GM12878 (cell line): ENCODE measurements around the gene BDNF. TPM values are rescaled to one million over a fixed set of nuclear protein-coding genes. Genes with fewer than 3 reads are reported as not detected.

ENCODE experiments used
- ATAC-seq: fragments of 200-7000 bp; cut with Tn5 transposase; 3 replicates; pipeline ENCODE4 v1.9.1; 2020; ENCODE audit warnings: mild to moderate bottlenecking, moderate library complexity
- BruUV-seq: library from RNA; stranded (reverse); fragments of 400-500 nt; replicated peaks from 2 replicates; lab custom pipeline; 2021; lab: Mats Ljungman, UMichigan
- CTCF ChIA-PET: fragments of 300-600 bp; sonication (Branson Sonifier 250); formaldehyde crosslinking; extraction: SDS; loops from one replicate; lab custom pipeline; 2021; ENCODE audit warnings: inconsistent platforms; lab: Yijun Ruan, JAX
- POLR2A ChIA-PET: fragments of 350-600 bp; formaldehyde crosslinking; extraction: SDS; loops from one replicate; lab custom pipeline; 2021; ENCODE audit warnings: inconsistent platforms; lab: Charles Lee
- RAD21 ChIA-PET: fragments of 300-600 bp; sonication (Branson Sonifier 250); formaldehyde crosslinking; loops from one replicate; lab custom pipeline; 2023; ENCODE audit warnings: antibody characterized with exemption; ENCODE audit not compliant: unreplicated experiment; lab: Charles Lee
- SMC1A ChIA-PET: fragments of 300-600 bp; sonication (Branson Sonifier 250); formaldehyde crosslinking; loops from one replicate; lab custom pipeline; 2023; ENCODE audit not compliant: unreplicated experiment, uncharacterized antibody; lab: Charles Lee
- DNase-seq: peaks from one replicate; pipeline ENCODE4 v3.0.0-alpha.2; 2011; ENCODE audit warnings: low read depth, low spot score
- FAIRE-seq: peaks from 3 replicates; lab custom pipeline; 2011; peaks lifted over from hg19 to GRCh38; lab: Jason Lieb, UNC
- H2AFZ ChIP-seq: 2 replicates; pipeline ENCODE4 v1.6.0; 2011; ENCODE audit warnings: low read depth, low read length, control low read depth; ENCODE audit not compliant: control insufficient read depth
- H3K27ac ChIP-seq: 2 replicates; pipeline ENCODE4 v1.5.1; 2011; ENCODE audit warnings: control low read depth; ENCODE audit not compliant: control insufficient read depth, insufficient read depth
- H3K27me3 ChIP-seq, 2 experiments: replicated peaks in 1 of 2; 2 replicates each; pipeline versions ENCODE4 v1.6.0 to v1.6.1; 2011; ENCODE audit warnings: low read length in 1 of 2; ENCODE audit not compliant: control insufficient read depth in 2 of 2, insufficient read depth in 2 of 2
- H3K36me3 ChIP-seq, 2 experiments: 2 replicates each; pipeline ENCODE4 v1.5.1; 2011; ENCODE audit warnings: low read length in 1 of 2; ENCODE audit not compliant: control insufficient read depth in 2 of 2, insufficient read depth in 2 of 2
- H3K4me1 ChIP-seq: 2 replicates; pipeline ENCODE4 v1.6.1; 2011; ENCODE audit warnings: mild to moderate bottlenecking, low read length, moderate library complexity, mixed read lengths; ENCODE audit not compliant: control insufficient read depth, insufficient read depth
- H3K4me2 ChIP-seq: 2 replicates; pipeline ENCODE4 v1.6.0; 2011; ENCODE audit warnings: control low read depth; ENCODE audit not compliant: control insufficient read depth, insufficient read depth
- H3K4me3 ChIP-seq: fragments of 200-600 bp; sonication (generic); 2 replicates; pipeline ENCODE4 v1.5.1; 2016
- H3K79me2 ChIP-seq: 2 replicates; pipeline ENCODE4 v1.6.0; 2011; ENCODE audit warnings: low read length; ENCODE audit not compliant: control insufficient read depth, insufficient read depth
- H3K9ac ChIP-seq: 2 replicates; pipeline ENCODE4 v1.8.0; 2011; ENCODE audit warnings: low read length, control low read depth, mixed read lengths; ENCODE audit not compliant: control insufficient read depth, insufficient read depth
- H3K9me3 ChIP-seq: replicated peaks from 3 replicates; pipeline ENCODE4 v1.5.1; 2011; ENCODE audit warnings: mild to moderate bottlenecking, low read length; ENCODE audit not compliant: control insufficient read depth, insufficient read depth
- H4K20me1 ChIP-seq: 2 replicates; pipeline ENCODE4 v1.6.0; 2011; ENCODE audit not compliant: control insufficient read depth, insufficient read depth
- JUND ChIP-seq: IDR thresholded peaks from 2 replicates; pipeline ENCODE4 v1.6.1; 2012; ENCODE audit warnings: low read depth, mild to moderate bottlenecking, low read length, improper control_type of control experiment, moderate library complexity
- RAD21 ChIP-seq: IDR thresholded peaks from 2 replicates; pipeline ENCODE4 v1.6.1; 2011; ENCODE audit warnings: mild to moderate bottlenecking, low read depth, low read length, moderate library complexity; ENCODE audit not compliant: insufficient read depth
- SMC3 ChIP-seq: IDR thresholded peaks from 2 replicates; pipeline ENCODE4 v1.6.1; 2011; ENCODE audit warnings: low read length, improper control_type of control experiment, borderline replicate concordance
- WGBS: methylation state at CpG from one replicate; pipeline ENCODE4 v1.1.6; 2016; ENCODE audit warnings: low lambda C conversion rate; ENCODE audit not compliant: insufficient replicate concordance, insufficient coverage; ENCODE audit errors: missing lambda C conversion rate; 5-methylcytosine and 5-hydroxymethylcytosine counted together
- in situ Hi-C: fragments of 300-500 bp; cut with MboI; formaldehyde crosslinking; loops from 9 replicates; pipeline ENCODE4 v1.14.3; 2018; ENCODE audit warnings: mixed read lengths
- intact Hi-C: fragments of 100-400 bp; cut with micrococcal nuclease; formaldehyde crosslinking; loops from one replicate; pipeline ENCODE4 v1.14.2; 2022; ENCODE audit not compliant: unreplicated experiment
- polyA plus RNA-seq, 11 experiments: library from polyadenylated mRNA; depleted of rRNA in 4 of 11; unstranded in 6 of 11; stranded (reverse) in 5 of 11; fragments of >200 nt; fragmentation: Nextera tagmentation in 4 of 11; fragmentation: Illumina TruSeq in 1 of 11; extraction: Ambion mirVana in 4 of 11; extraction: Trizol in 1 of 11; gene quantifications; 1 replicate in 1 of 11; 2 replicates in 10 of 11; pipeline versions ENCODE4 v1.2.1 to v1.2.3, GENCODE V29; 2011 to 2016; ENCODE audit warnings: inconsistent platforms in 2 of 11, missing spikeins in 2 of 11, low read depth in 1 of 11
- total RNA-seq, 4 experiments: library from RNA; depleted of rRNA in 3 of 4; stranded (reverse); fragments of >200 nt in 3 of 4; fragmentation: Illumina TruSeq in 1 of 4; extraction: Trizol in 1 of 4; gene quantifications; 2 replicates each; pipeline versions ENCODE4 v1.2.1 to v1.2.3, GENCODE V29; 2013 to 2021
- TF ChIP-seq, protein P1 (sequence below), 3 experiments: IDR thresholded peaks in 2 of 3; conservative IDR thresholded peaks in 1 of 3; 2 replicates each; pipeline ENCODE4 v1.5.1; 2011; ENCODE audit warnings: low read depth in 3 of 3, low read length in 3 of 3, mild to moderate bottlenecking in 3 of 3, control low read depth in 2 of 3, moderate library complexity in 2 of 3, inconsistent platforms in 1 of 3, mixed read lengths in 1 of 3; ENCODE audit not compliant: control insufficient read depth in 2 of 3, insufficient read depth in 1 of 3; ENCODE audit errors: extremely low read depth in 1 of 3
- TF ChIP-seq, protein P2 (sequence below): fragments of 450-650 bp; IDR thresholded peaks from 2 replicates; pipeline ENCODE4 v1.6.1; 2016; ENCODE audit warnings: mild to moderate bottlenecking

BDNF gene
- total and polyA plus RNA-seq, 10 of the 15 experiments (the other 5 are each of a cell fraction or from before 2014, with no cell fraction given), result 0.02 to 0.24 (median 0.06) TPM; not detected in 2

DNA sequence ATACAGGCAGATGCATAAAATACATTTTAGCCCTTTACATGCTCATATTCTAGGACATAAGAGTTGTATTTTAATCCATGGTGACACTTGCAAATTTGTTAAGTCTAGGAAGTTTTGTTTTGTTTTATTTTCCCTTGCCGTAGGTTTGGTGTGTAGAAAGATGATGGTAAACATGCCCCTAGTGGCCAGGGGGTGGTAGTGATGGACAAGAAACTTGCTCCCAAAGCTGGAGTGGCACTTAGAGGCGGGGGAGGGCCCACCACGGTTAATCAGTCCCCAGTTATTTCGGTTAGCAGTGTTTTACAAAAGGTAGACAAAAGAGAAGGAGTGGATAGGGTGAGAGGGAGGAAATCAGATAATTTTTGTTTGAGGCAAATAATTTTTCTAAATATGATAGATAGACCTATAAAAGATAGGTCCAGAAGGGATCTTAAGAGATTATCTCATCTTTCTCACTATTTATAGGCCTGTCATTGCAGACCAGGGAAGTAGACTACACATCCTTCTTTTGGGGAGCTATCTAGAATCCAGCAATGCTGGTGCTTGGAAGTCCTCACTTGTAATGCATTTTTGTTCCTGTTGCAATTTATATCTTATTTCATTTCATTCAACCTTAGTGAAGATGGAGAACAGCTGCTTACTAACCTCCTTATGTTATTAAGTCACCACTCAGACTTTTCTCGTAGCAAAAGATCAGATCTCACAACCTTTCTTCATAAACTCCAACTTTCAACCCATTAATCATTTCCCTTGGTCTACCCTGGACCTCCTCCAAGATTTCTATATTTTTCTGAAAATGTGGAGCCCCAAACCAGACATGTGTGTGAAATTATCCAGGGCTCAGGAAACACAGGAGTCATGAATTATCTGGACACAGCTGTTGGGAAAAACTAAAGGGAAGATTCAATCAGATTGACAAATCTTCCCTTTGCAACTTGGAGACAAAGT is 5.9 kb upstream of the BDNF start:
- H3K9me3 ChIP-seq, result no peaks in the 10 kb centered on the region
- peak; percentile 87 for ATAC-seq

More for the DNA sequence above, 5.9 kb upstream of the BDNF start:
- ChIA-PET POLR2A (no interaction called here), RAD21 (interaction anchor here (1.5 to 3.1 kb wide), 2 partner anchors 401 to 823 kb away, joined by 5 to 10 read pairs; no protein-coding TSS in a partner anchor), SMC1A (interaction anchor here (0.9 to 2.5 kb wide), 8 partner anchors 9 to 1623 kb away, joined by 3 to 7 read pairs (median 4); no protein-coding TSS in a partner anchor), CTCF (interaction anchor here (0.7 to 3.9 kb wide), 14 partner anchors 9 to 1623 kb away, joined by 3 to 46 read pairs (median 3); no protein-coding TSS in a partner anchor)
- H3K36me3 ChIP-seq, result no peaks in the 10 kb centered on the region
- in situ Hi-C loops (loop anchor here (10.0 kb wide), 1 partner anchor 1459 kb away; no protein-coding TSS in a partner anchor), intact Hi-C loops (loop anchor here (1.0 to 10.0 kb wide), 2 partner anchors 309 to 402 kb away; partner anchors contain the start of genes KIF18A and METTL15)
- TF ChIP-seq SMC3, result peak; percentile 41; the same call in 1 of the 2 replicates
- TF ChIP-seq RAD21, result peak; percentile 44
- no peak for TF ChIP-seq JUND
- TF ChIP-seq, protein P1, sequence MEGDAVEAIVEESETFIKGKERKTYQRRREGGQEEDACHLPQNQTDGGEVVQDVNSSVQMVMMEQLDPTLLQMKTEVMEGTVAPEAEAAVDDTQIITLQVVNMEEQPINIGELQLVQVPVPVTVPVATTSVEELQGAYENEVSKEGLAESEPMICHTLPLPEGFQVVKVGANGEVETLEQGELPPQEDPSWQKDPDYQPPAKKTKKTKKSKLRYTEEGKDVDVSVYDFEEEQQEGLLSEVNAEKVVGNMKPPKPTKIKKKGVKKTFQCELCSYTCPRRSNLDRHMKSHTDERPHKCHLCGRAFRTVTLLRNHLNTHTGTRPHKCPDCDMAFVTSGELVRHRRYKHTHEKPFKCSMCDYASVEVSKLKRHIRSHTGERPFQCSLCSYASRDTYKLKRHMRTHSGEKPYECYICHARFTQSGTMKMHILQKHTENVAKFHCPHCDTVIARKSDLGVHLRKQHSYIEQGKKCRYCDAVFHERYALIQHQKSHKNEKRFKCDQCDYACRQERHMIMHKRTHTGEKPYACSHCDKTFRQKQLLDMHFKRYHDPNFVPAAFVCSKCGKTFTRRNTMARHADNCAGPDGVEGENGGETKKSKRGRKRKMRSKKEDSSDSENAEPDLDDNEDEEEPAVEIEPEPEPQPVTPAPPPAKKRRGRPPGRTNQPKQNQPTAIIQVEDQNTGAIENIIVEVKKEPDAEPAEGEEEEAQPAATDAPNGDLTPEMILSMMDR (IDR thresholded peaks at IDR 0.05 in 2 of 3, conservative IDR thresholded peaks at IDR 0.05 in 1 of 3; ENCODE audit: control insufficient read depth in 2 of 3, extremely low read depth in 1 of 3, insufficient read depth in 1 of 3, low read depth in 3 of 3, low read length in 3 of 3), result peak; percentile 69 to 81 (median 77)
- TF ChIP-seq, protein P2, sequence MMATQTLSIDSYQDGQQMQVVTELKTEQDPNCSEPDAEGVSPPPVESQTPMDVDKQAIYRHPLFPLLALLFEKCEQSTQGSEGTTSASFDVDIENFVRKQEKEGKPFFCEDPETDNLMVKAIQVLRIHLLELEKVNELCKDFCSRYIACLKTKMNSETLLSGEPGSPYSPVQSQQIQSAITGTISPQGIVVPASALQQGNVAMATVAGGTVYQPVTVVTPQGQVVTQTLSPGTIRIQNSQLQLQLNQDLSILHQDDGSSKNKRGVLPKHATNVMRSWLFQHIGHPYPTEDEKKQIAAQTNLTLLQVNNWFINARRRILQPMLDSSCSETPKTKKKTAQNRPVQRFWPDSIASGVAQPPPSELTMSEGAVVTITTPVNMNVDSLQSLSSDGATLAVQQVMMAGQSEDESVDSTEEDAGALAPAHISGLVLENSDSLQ, result peak; percentile 55; the same call in 1 of the 2 replicates
- H3K79me2 ChIP-seq, result no peaks in the 10 kb centered on the region
- H2AFZ ChIP-seq, result no peak overlapping the region; the same call in 1 of the 2 replicates
- no peak overlapping the region for H3K9ac ChIP-seq
- no peak overlapping the region for H3K27ac ChIP-seq
- FAIRE-seq (no peak), DNase-seq (no peak)
- H3K4me3 ChIP-seq, result no peak overlapping the region
- no peak overlapping the region for H3K4me2 ChIP-seq
- no TSS peak for BruUV-seq
- H3K4me1 ChIP-seq, result no peaks in the 10 kb centered on the region; the same call in 1 of the 2 replicates
- H4K20me1 ChIP-seq, result no peaks in the 10 kb centered on the region
- 1% methylated on average over 5 of the region's 5 CpGs for WGBS
- peaks cover 0 to 10% of the 10 kb centered on the region in 2 experiments for H3K27me3 ChIP-seq
